HG02678 (cell line): Measurements from ENCODE around the gene OR2T6.
"Not testable (repeated sequence)": the region's sequence is repeated elsewhere in the genome, so short reads cannot be mapped to it uniquely, and the experiment has no call there.

ENCODE experiments used
- ATAC-seq: cut with Tn5 transposase; IDR thresholded peaks from one replicate; pipeline ENCODE4 v1.9.1; 2021; ENCODE audit warnings: mild to moderate bottlenecking, moderate library complexity; ENCODE audit not compliant: unreplicated experiment

The OR2T6 gene

GRCh38 chr1:248432201-248432600 is 56.7 kb downstream of the OR2T6 start:
- ATAC-seq, result not testable (repeated sequence)

- not testable (repeated sequence) for ATAC-seq
These were observed 58.4 kb downstream of the OR2T6 start for GRCh38 chr1:248433811-248434415.

GRCh38 chr1:248434913-248435312 is 59.4 kb downstream of the OR2T6 start:
- not testable (repeated sequence) for ATAC-seq

- peak; percentile 53 for ATAC-seq
These were observed 60.8 kb downstream of the OR2T6 start for GRCh38 chr1:248436303-248436702.

- not testable (repeated sequence) for ATAC-seq
These were observed 63.1 kb downstream of the OR2T6 start for GRCh38 chr1:248438668-248439067.

- not testable (repeated sequence) for ATAC-seq
These were observed 63.7 kb downstream of the OR2T6 start for GRCh38 chr1:248439283-248439682.
